Measurements from ENCODE around the gene CLEC7A.

CLEC7A gene

GRCh38 chr12:10130042-10130441 is at the start of gene CLEC7A:
CLEC7A (minus strand) TSS chr12:10130199; CDS start chr12:10130082, 117 bp downstream.
- no peak for DNase-seq
- in situ Hi-C loops (cut with HindIII; ENCODE audit: low pct_ligation_motif_present, low pct_unique_long_range_greater_than_20kb, low sequenced_read_pairs): no loop called here

GRCh38 chr12:10179776-10180181 is 49.8 kb upstream of the CLEC7A start:
- in situ Hi-C loops (cut with HindIII; ENCODE audit: low pct_ligation_motif_present, low pct_unique_long_range_greater_than_20kb, low sequenced_read_pairs): no loop called here
- DNase-seq: no peak

GRCh38 chr12:10178821-10179220 is 48.8 kb upstream of the CLEC7A start, which contains the start of gene TMEM52B:
TMEM52B (plus strand) TSS chr12:10179032; CDS start chr12:10179575, 543 bp downstream.
- in situ Hi-C loops (cut with HindIII; ENCODE audit: low pct_ligation_motif_present, low pct_unique_long_range_greater_than_20kb, low sequenced_read_pairs): no loop called here
- DNase-seq: no peak

- no peak for DNase-seq
- in situ Hi-C loops (cut with HindIII; ENCODE audit: low pct_ligation_motif_present, low pct_unique_long_range_greater_than_20kb, low sequenced_read_pairs): no loop called here
Observed at GRCh38 chr12:10175846-10176636, 46.0 kb upstream of the CLEC7A start.

GRCh38 chr12:10174986-10175614 is 45.1 kb upstream of the CLEC7A start:
- DNase-seq: no peak
- in situ Hi-C loops (cut with HindIII; ENCODE audit: low pct_ligation_motif_present, low pct_unique_long_range_greater_than_20kb, low sequenced_read_pairs): no loop called here

GRCh38 chr12:10171973-10172728 is 42.2 kb upstream of the CLEC7A start, which contains the start of gene OLR1:
OLR1 (minus strand) TSS chr12:10172132; CDS start chr12:10172077, 55 bp downstream.
- no peak for DNase-seq
- in situ Hi-C loops (cut with HindIII; ENCODE audit: low pct_ligation_motif_present, low pct_unique_long_range_greater_than_20kb, low sequenced_read_pairs): no loop called here

GRCh38 chr12:10170216-10170615 is 40.2 kb upstream of the CLEC7A start:
- in situ Hi-C loops (cut with HindIII; ENCODE audit: low pct_ligation_motif_present, low pct_unique_long_range_greater_than_20kb, low sequenced_read_pairs): no loop called here
- DNase-seq: no peak

- in situ Hi-C loops (cut with HindIII; ENCODE audit: low pct_ligation_motif_present, low pct_unique_long_range_greater_than_20kb, low sequenced_read_pairs): no loop called here
- DNase-seq: no peak
Observed at GRCh38 chr12:10169104-10169503, 39.1 kb upstream of the CLEC7A start.

- DNase-seq: no peak
- in situ Hi-C loops (cut with HindIII; ENCODE audit: low pct_ligation_motif_present, low pct_unique_long_range_greater_than_20kb, low sequenced_read_pairs): no loop called here
Observed at GRCh38 chr12:10167599-10167998, 37.6 kb upstream of the CLEC7A start.

- DNase-seq: no peak
- in situ Hi-C loops (cut with HindIII; ENCODE audit: low pct_ligation_motif_present, low pct_unique_long_range_greater_than_20kb, low sequenced_read_pairs): no loop called here
Observed at GRCh38 chr12:10165421-10165820, 35.4 kb upstream of the CLEC7A start.

- in situ Hi-C loops (cut with HindIII; ENCODE audit: low pct_ligation_motif_present, low pct_unique_long_range_greater_than_20kb, low sequenced_read_pairs): no loop called here
- no peak for DNase-seq
Observed at GRCh38 chr12:10163084-10163483, 33.1 kb upstream of the CLEC7A start.

- in situ Hi-C loops (cut with HindIII; ENCODE audit: low pct_ligation_motif_present, low pct_unique_long_range_greater_than_20kb, low sequenced_read_pairs): no loop called here
- DNase-seq: no peak
Observed at GRCh38 chr12:10160617-10161385, 30.8 kb upstream of the CLEC7A start.

- DNase-seq: no peak
Observed at GRCh38 chr12:10159280-10159679, 29.3 kb upstream of the CLEC7A start.

GRCh38 chr12:10158406-10158805 is 28.4 kb upstream of the CLEC7A start:
- in situ Hi-C loops (cut with HindIII; ENCODE audit: low pct_ligation_motif_present, low pct_unique_long_range_greater_than_20kb, low sequenced_read_pairs): no loop called here
- DNase-seq: no peak

More at GRCh38 chr12:10159280-10159679, 29.3 kb upstream of the CLEC7A start:
- in situ Hi-C loops (cut with HindIII; ENCODE audit: low pct_ligation_motif_present, low pct_unique_long_range_greater_than_20kb, low sequenced_read_pairs): no loop called here

- in situ Hi-C loops (cut with HindIII; ENCODE audit: low pct_ligation_motif_present, low pct_unique_long_range_greater_than_20kb, low sequenced_read_pairs): no loop called here
- DNase-seq: no peak
Observed at GRCh38 chr12:10155966-10156365, 26.0 kb upstream of the CLEC7A start.

- DNase-seq: no peak
- in situ Hi-C loops (cut with HindIII; ENCODE audit: low pct_ligation_motif_present, low pct_unique_long_range_greater_than_20kb, low sequenced_read_pairs): no loop called here
Observed at GRCh38 chr12:10154145-10154496, 24.1 kb upstream of the CLEC7A start.

GRCh38 chr12:10153271-10154144 is 23.5 kb upstream of the CLEC7A start:
- DNase-seq: peak; percentile 71
- in situ Hi-C loops (cut with HindIII; ENCODE audit: low pct_ligation_motif_present, low pct_unique_long_range_greater_than_20kb, low sequenced_read_pairs): no loop called here

GRCh38 chr12:10151621-10152020 is 21.6 kb upstream of the CLEC7A start:
- no peak for DNase-seq
- in situ Hi-C loops (cut with HindIII; ENCODE audit: low pct_ligation_motif_present, low pct_unique_long_range_greater_than_20kb, low sequenced_read_pairs): no loop called here
